Urinary bladder (tissue), 4 donors: ENCODE data around the gene TAF1D. TPM values are rescaled to one million over a fixed set of nuclear protein-coding genes. Genes with fewer than 3 reads are reported as not detected.
"Not testable (repeated sequence)": the region's sequence is repeated elsewhere in the genome, so short reads cannot be mapped to it uniquely, and the experiment has no call there.

ENCODE experiments used
- DNase-seq: peaks from one replicate; pipeline ENCODE4 v3.0.0-alpha.2; 2015; ENCODE audit errors: extremely low spot score
- H3K27ac ChIP-seq: one replicate; pipeline ENCODE4 v1.5.1; 2013; ENCODE audit warnings: low read depth, mild to moderate bottlenecking, moderate library complexity
- H3K36me3 ChIP-seq: one replicate; pipeline ENCODE4 v1.6.1; 2013; ENCODE audit warnings: mild to moderate bottlenecking, moderate library complexity; ENCODE audit not compliant: insufficient read depth
- H3K4me1 ChIP-seq: one replicate; pipeline ENCODE4 v1.6.1; 2013; ENCODE audit warnings: mild to moderate bottlenecking, moderate library complexity; ENCODE audit not compliant: insufficient read depth
- H3K4me3 ChIP-seq: one replicate; pipeline ENCODE4 v1.5.1; 2013; ENCODE audit warnings: low read depth, low read length
- WGBS: extraction: QIAGEN DNeasy Blood & Tissue Kit; methylation state at CpG from one replicate; pipeline ENCODE4 v1.1.7; 2013; 5-methylcytosine and 5-hydroxymethylcytosine counted together
- polyA plus RNA-seq: library from polyadenylated mRNA; stranded (reverse); fragments of 200-250 nt; gene quantifications from one replicate; pipeline ENCODE4 v1.2.3, GENCODE V29; 2013
- total RNA-seq: library from RNA; depleted of rRNA; stranded (reverse); fragments of >200 nt; gene quantifications from one replicate; pipeline ENCODE4 v1.2.3, GENCODE V29; 2014
- donor health status: healthy with polysubstance abuse.
- donor health status: healthy.

Gene TAF1D
- total and polyA plus RNA-seq, 2 donors = 65.7 to 220 TPM

DNA sequence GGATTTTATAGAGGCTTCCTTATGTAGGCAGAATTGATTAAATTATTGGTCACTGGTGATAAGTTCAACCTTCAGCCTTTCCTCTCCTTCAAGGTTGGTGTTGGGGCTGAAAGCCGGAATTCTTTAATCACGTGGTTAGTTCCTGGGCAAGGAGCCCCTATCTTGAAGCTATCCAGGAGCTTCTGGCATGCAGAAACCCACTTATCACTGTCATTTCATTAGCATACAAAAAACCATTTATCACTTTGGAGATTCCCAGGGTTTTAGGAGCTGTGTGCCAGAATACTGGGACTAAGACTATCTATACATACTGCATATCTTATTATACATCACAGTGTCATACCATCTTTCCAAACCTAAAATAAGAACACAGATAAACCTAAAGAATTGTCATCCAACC, 24.3 kb upstream of the TAF1D start:
- 57% methylated on average over 2 of the region's 2 CpGs for WGBS
- peaks cover 2% of the 10 kb centered on the region for H3K36me3 ChIP-seq
- no peaks in the 10 kb centered on the region for H3K4me1 ChIP-seq
- H3K4me3 ChIP-seq = no peak overlapping the region
- no peak for DNase-seq
- H3K27ac ChIP-seq = no peak overlapping the region

DNA sequence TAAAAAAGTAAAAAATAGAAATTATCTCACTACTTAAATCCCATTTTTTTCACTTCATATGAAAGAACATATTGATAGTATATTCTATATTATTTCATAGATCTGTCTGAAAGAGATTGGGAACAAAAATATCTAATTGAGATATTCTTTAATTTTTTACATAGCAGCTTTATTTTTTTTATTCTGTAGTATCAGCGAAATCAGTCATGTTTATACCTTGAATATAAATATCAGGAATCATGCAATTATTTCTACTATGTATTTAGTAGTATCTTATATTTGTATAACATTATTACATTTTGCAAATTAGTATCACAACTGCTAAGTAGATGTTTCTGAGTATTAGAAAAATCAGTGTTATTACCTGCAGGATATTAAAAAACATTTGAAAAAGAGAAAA, 20.6 kb upstream of the TAF1D start:
- peaks cover 11% of the 10 kb centered on the region for H3K36me3 ChIP-seq
- H3K27ac ChIP-seq = no peak overlapping the region
- no peaks in the 10 kb centered on the region for H3K4me1 ChIP-seq
- 93% methylated on average over 1 of the region's 1 CpG for WGBS
- no peak for DNase-seq
- no peak overlapping the region for H3K4me3 ChIP-seq

DNA sequence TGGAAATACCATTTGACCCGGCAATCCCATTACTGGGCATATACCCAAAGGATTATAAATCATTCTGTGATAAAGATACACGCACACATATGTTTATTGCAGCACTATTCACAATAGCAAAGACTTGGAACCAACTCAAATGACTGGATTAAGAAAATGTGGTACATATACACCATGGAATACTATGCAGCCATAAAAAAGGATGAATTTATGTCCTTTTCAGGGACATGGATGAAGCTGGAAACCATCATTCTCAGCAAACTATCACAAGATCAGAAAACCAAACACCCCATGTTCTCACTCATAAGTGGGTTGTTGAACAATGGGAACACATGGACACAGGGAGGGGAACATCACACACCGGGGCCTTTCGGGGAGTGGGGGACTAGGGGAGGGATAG, 17.8 kb upstream of the TAF1D start:
- not testable (repeated sequence) for DNase-seq, H3K27ac ChIP-seq, H3K4me3 ChIP-seq, H3K4me1 ChIP-seq
- peaks cover 11% of the 10 kb centered on the region for H3K36me3 ChIP-seq
- WGBS = 76% methylated on average over 4 of the region's 4 CpGs

DNA sequence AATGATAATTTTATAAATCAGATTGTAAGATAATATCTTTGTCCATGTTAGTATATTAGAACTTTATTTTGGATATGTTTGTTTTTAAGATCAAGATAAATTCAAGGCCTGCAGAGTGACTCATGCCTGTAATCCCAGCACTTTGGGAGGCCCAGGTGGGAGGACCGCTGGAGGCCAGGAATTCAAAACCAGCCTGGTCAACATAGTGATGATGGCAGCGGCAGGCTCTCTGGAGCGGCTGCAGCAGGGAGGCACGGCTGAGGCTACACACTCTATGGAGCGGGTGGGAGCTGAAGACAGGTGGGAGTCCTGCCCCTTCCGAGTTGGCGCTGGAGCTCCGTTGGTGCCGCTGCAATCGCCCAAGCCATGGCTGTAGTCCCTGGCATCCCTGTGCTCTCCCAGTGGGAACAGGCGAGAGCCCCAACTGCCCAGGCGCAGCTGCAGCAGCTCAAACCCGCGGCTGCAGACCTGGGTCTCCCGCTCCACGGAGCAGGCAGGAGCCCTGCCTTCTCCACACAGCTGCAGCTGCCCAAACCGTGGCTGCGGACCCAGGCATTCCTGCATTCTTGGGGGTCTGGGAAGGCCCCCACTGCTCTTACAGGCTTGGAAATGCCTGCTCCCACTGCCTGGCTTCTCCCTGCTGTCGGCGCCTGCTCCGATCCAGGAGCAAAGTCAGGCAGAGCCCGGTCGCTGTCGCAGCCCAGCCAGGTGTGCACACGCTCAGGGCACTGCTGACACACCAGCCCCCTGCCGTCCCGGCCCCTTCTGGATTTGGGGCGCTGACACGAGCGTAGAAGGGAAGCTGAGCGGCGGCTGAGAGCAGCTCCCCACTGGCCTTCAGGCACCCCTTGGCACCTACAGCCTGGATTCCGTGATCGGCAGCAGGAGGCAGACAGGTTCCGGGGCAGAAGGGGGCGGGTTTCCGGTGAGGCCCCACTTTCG, 16.9 kb upstream of the TAF1D start:
- Histone ChIP-seq H3K36me3 (peaks cover 11% of the 10 kb centered on the region), H3K4me3 (no peak overlapping the region), H3K4me1 (no peaks in the 10 kb centered on the region), H3K27ac (no peak overlapping the region)
- no peak for DNase-seq
- 97% methylated on average over 38 of the region's 38 CpGs for WGBS

DNA sequence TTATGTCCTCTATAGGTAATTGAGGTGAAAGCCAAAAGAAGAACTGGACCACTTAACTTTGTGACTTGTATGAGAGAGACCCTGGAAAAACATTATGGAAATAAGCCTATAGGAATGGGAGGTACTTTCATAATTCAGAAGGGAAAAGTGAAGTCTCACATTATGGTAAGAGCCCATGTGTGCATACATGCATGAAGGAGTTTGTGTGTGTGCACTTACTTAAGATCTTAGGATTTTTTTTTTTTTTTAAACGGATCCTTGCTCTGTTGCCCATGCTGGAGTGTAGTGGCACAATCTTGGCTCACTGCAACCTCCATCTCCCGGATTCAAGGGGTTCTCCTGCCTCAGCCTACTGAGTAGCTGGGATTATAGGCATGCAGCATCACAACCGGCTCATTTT, 16.0 kb upstream of the TAF1D start:
- Histone ChIP-seq H3K4me1 (no peaks in the 10 kb centered on the region), H3K36me3 (peaks cover 11% of the 10 kb centered on the region), H3K4me3 (no peak overlapping the region), H3K27ac (peak overlapping the region; percentile 23)
- no peak for DNase-seq
- WGBS = 87% methylated on average over 3 of the region's 3 CpGs

DNA sequence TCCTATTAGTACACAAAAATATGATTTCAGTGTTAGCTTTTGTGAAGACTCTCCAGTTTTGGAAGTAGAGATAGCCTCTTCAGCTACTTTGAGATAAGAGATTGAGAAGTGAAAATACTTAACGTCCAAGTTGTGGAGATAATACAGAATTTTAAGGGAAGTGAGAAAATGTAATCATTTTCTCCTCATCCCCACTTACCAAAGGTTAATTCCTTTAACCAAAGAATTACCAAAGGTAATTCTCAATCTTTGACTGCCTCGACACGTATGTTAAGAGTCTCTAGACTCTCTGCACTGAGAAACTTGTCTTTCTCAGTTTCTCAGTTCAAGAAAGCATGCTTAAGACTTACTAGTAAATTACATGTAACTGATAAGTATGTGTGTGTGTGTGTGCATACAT, 15.5 kb upstream of the TAF1D start:
- H3K36me3 ChIP-seq = peaks cover 11% of the 10 kb centered on the region

DNA sequence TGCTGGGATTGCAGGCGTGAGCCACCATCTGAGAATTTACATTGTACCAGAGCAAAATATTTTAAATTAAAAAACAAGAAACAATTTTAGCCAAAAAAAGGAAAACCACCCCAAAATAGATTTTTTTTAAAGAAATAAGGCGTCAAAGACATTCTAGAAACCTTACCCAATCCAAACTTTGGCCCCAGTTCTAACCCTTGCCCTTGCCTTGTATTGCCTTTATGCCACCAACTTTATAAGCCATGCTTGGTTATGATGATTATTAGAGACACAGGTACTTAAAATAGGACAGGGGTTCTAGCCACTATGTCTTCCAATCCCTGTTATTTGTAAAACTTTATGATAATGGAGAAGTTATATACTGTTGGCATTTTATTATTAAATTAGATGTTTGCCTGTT, 11.9 kb upstream of the TAF1D start:
- Histone ChIP-seq H3K36me3 (peaks cover 3% of the 10 kb centered on the region), H3K27ac (no peak overlapping the region), H3K4me1 (no peaks in the 10 kb centered on the region), H3K4me3 (no peak overlapping the region)
- no peak for DNase-seq
- 99% methylated on average over 2 of the region's 2 CpGs for WGBS

More for the DNA sequence above, 15.5 kb upstream of the TAF1D start:
- WGBS = 83% methylated on average over 3 of the region's 3 CpGs
- no peak for DNase-seq
- Histone ChIP-seq H3K4me3 (no peak overlapping the region), H3K27ac (no peak overlapping the region), H3K4me1 (no peaks in the 10 kb centered on the region)

DNA sequence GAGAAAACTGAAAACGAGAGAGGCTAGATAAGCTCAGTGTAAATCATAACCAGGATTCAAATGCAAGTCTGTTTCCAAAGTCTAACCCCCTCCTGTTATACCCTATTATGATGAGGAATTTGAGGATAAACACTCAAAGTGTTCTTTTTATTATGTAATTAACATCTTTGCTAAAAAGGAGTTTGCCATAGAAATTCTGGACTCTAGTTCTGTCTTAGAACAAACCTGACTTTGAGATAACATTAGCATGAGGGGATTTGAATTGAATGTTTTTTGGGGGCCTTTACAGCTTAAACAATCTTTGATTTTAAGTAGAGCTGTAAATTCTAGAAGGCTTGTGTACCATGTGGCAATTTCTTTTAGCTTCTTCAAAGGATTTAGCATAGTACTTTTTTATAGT, 9.7 kb upstream of the TAF1D start:
- 60% methylated on average over 1 of the region's 1 CpG for WGBS
- H3K4me3 ChIP-seq = no peak overlapping the region
- no peak for DNase-seq
- no peaks in the 10 kb centered on the region for H3K4me1 ChIP-seq
- no peak overlapping the region for H3K27ac ChIP-seq
- H3K36me3 ChIP-seq = no peaks in the 10 kb centered on the region

DNA sequence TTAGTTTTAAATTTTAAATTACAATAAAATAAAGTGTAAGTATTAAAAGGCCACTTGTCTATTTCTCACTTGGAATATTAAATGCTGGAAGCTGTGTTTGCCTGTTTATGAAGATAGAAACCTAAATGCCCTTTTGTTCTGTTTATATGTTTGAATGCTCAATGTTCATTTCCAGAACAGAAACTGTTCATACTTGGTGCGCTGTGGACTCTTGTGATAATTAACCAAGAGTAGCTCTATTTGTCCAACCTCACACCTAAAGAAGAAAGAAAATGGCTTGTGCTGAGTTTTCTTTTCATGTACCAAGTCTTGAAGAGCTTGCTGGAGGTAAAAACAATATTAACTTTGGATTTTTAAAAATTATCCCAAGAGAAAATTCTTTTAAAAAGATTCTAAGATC, 5.8 kb upstream of the TAF1D start:
- Histone ChIP-seq H3K4me1 (no peaks in the 10 kb centered on the region), H3K27ac (no peak overlapping the region), H3K4me3 (no peak overlapping the region), H3K36me3 (no peaks in the 10 kb centered on the region)
- 93% methylated on average over 1 of the region's 1 CpG for WGBS
- no peak for DNase-seq

DNA sequence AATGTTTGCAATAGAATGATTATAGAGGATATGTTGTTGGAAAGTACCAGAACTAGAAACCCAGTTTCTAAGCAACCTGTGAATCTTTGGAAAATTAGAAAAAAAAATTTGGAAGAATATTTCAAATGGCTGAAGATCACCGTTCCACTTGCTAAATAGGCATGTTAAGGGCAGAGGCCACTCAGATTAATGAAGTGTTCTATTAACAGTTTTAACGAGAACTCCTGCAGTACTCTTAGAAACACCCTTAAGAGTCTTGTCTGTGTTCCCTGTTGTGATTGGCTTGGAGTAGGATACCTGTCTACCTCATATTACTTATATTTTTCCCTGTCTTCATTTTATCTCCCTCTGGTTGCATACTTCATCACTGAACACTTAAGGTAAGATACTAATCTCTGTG, 4.8 kb upstream of the TAF1D start:
- Histone ChIP-seq H3K36me3 (no peaks in the 10 kb centered on the region), H3K4me3 (no peak overlapping the region), H3K4me1 (no peaks in the 10 kb centered on the region), H3K27ac (no peak overlapping the region)
- no peak for DNase-seq
- 76% methylated on average over 2 of the region's 2 CpGs for WGBS

DNA sequence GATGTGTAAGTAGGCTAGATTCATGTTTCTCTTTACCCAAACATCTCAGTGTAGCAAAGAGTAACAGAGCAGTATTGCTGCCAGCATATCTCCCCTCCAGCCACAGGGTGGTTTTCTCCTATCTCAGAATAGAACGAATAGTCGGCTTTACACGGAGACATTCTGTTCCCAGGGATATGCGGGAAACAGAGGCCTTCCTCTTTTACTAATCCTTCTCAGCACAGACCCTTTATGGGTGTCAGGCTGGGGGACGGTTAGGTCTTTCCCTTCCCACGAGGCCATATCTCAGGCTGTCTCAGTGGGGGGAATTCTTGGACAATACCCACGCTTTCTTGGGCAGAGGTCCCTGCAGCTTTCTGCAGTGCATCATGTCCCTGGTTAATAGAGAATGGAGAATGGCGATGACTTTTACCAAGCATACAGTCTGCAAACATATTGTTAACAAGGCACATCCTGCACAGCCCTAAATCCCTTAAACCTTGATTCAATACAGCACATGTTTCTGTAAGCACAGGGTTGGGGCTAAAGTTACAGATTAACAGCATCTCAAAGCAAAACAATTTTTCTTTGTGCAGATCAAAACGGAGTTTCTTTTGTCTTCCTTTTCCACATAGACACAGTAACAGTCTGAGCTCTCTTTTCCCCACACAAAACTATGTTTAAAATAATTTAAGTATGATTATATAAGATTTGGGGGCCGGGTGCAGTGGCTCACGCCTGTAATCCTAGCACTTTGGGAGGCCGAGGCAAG, 3.9 kb upstream of the TAF1D start:
- WGBS = 22% methylated on average over 12 of the region's 12 CpGs
- not testable (repeated sequence) for DNase-seq, H3K27ac ChIP-seq, H3K4me1 ChIP-seq, H3K36me3 ChIP-seq, H3K4me3 ChIP-seq

DNA sequence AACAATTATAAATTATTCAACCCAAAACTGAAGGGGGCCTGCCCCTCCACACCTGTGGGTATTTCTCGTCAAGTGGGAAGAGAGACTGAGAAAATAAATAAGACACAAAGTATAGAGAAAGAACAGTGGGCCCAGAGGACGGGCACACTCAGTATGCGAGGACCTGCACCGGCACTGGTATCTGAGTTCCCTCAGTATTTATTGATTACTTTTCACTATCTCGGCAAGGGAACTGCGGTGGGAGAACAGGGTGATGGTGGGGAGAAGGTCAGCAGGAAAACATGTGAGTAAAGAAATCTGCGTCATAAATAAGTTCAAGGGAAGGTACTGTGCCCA, 3.3 kb upstream of the TAF1D start:
- no peak for DNase-seq
- Histone ChIP-seq H3K4me1 (no peaks in the 10 kb centered on the region), H3K27ac (no peak overlapping the region), H3K36me3 (no peaks in the 10 kb centered on the region), H3K4me3 (no peak overlapping the region)
- WGBS = 54% methylated on average over 7 of the region's 7 CpGs

DNA sequence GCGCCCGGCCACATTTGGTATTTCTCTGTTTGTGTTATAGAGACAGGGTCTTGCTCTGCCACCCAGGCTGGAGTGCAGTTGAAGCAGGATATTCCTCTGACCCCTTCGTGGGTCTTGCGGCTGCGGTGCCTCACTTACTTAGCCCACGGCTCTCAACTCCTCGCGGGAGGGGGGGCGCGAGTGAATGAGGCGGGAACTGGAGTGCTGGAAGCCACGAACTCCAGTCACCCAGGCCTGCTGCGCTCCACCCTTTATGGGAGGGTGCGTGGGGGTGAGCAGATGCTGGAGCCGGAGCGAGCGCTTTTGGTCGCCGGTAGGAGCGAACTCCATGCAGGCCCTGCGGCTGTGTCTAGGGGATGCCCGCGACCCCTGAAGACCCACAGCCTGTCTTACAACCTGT, 2.0 kb upstream of the TAF1D start:
- DNase-seq = no peak
- Histone ChIP-seq H3K4me1 (no peaks in the 10 kb centered on the region), H3K36me3 (no peaks in the 10 kb centered on the region), H3K27ac (no peak overlapping the region), H3K4me3 (no peak overlapping the region)
- WGBS = 92% methylated on average over 23 of the region's 23 CpGs

DNA sequence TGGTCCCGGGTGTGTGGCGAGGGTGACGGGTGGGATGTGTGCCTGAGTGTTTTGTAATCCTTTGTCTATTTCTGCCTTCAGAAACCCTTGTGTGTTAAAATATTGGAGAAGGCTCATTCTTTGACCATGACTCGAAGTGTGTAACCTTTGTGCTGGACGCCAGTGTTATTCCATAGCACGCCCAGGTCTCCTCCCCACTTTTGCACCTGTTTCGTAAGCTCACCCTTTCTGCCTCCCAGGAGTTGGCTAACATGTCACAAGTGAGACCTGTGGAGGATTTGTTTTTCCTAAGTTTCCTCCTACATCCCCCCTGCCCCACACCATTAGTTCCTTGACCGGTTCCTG, 559 bp upstream of the TAF1D start:
- 1% methylated on average over 8 of the region's 8 CpGs for WGBS
- DNase-seq = no peak
- peak overlapping the region; percentile 89 for H3K4me3 ChIP-seq
- H3K27ac ChIP-seq = peak overlapping the region; percentile 93
- H3K4me1 ChIP-seq = no peaks in the 10 kb centered on the region
- H3K36me3 ChIP-seq = no peaks in the 10 kb centered on the region
